GM12878 (cell line): ENCODE measurements around the gene SALL3. TPM values are rescaled to one million over a fixed set of nuclear protein-coding genes. Genes with fewer than 3 reads are reported as not detected.

ENCODE experiments used
- ATAC-seq: fragments of 200-7000 bp; cut with Tn5 transposase; 3 replicates; pipeline ENCODE4 v1.9.1; 2020; ENCODE audit warnings: mild to moderate bottlenecking, moderate library complexity
- BruUV-seq: library from RNA; stranded (reverse); fragments of 400-500 nt; replicated peaks from 2 replicates; lab custom pipeline; 2021; lab: Mats Ljungman, UMichigan
- CTCF ChIA-PET: fragments of 300-600 bp; sonication (Branson Sonifier 250); formaldehyde crosslinking; extraction: SDS; loops from one replicate; lab custom pipeline; 2021; ENCODE audit warnings: inconsistent platforms; lab: Yijun Ruan, JAX
- POLR2A ChIA-PET: fragments of 350-600 bp; formaldehyde crosslinking; extraction: SDS; loops from one replicate; lab custom pipeline; 2021; ENCODE audit warnings: inconsistent platforms; lab: Charles Lee
- RAD21 ChIA-PET: fragments of 300-600 bp; sonication (Branson Sonifier 250); formaldehyde crosslinking; loops from one replicate; lab custom pipeline; 2023; ENCODE audit warnings: antibody characterized with exemption; ENCODE audit not compliant: unreplicated experiment; lab: Charles Lee
- SMC1A ChIA-PET: fragments of 300-600 bp; sonication (Branson Sonifier 250); formaldehyde crosslinking; loops from one replicate; lab custom pipeline; 2023; ENCODE audit not compliant: unreplicated experiment, uncharacterized antibody; lab: Charles Lee
- DNase-seq: peaks from one replicate; pipeline ENCODE4 v3.0.0-alpha.2; 2011; ENCODE audit warnings: low read depth, low spot score
- FAIRE-seq: peaks from 3 replicates; lab custom pipeline; 2011; peaks lifted over from hg19 to GRCh38; lab: Jason Lieb, UNC
- H2AFZ ChIP-seq: 2 replicates; pipeline ENCODE4 v1.6.0; 2011; ENCODE audit warnings: low read depth, low read length, control low read depth; ENCODE audit not compliant: control insufficient read depth
- H3K27ac ChIP-seq: 2 replicates; pipeline ENCODE4 v1.5.1; 2011; ENCODE audit warnings: control low read depth; ENCODE audit not compliant: control insufficient read depth, insufficient read depth
- H3K27me3 ChIP-seq, 2 experiments: replicated peaks in 1 of 2; 2 replicates each; pipeline versions ENCODE4 v1.6.0 to v1.6.1; 2011; ENCODE audit warnings: low read length in 1 of 2; ENCODE audit not compliant: control insufficient read depth in 2 of 2, insufficient read depth in 2 of 2
- H3K36me3 ChIP-seq, 2 experiments: 2 replicates each; pipeline ENCODE4 v1.5.1; 2011; ENCODE audit warnings: low read length in 1 of 2; ENCODE audit not compliant: control insufficient read depth in 2 of 2, insufficient read depth in 2 of 2
- H3K4me1 ChIP-seq: 2 replicates; pipeline ENCODE4 v1.6.1; 2011; ENCODE audit warnings: mild to moderate bottlenecking, low read length, moderate library complexity, mixed read lengths; ENCODE audit not compliant: control insufficient read depth, insufficient read depth
- H3K4me2 ChIP-seq: 2 replicates; pipeline ENCODE4 v1.6.0; 2011; ENCODE audit warnings: control low read depth; ENCODE audit not compliant: control insufficient read depth, insufficient read depth
- H3K4me3 ChIP-seq: fragments of 200-600 bp; sonication (generic); 2 replicates; pipeline ENCODE4 v1.5.1; 2016
- H3K79me2 ChIP-seq: 2 replicates; pipeline ENCODE4 v1.6.0; 2011; ENCODE audit warnings: low read length; ENCODE audit not compliant: control insufficient read depth, insufficient read depth
- H3K9ac ChIP-seq: 2 replicates; pipeline ENCODE4 v1.8.0; 2011; ENCODE audit warnings: low read length, control low read depth, mixed read lengths; ENCODE audit not compliant: control insufficient read depth, insufficient read depth
- H3K9me3 ChIP-seq: replicated peaks from 3 replicates; pipeline ENCODE4 v1.5.1; 2011; ENCODE audit warnings: mild to moderate bottlenecking, low read length; ENCODE audit not compliant: control insufficient read depth, insufficient read depth
- H4K20me1 ChIP-seq: 2 replicates; pipeline ENCODE4 v1.6.0; 2011; ENCODE audit not compliant: control insufficient read depth, insufficient read depth
- GATAD2B ChIP-seq: fragments of 450-650 bp; conservative IDR thresholded peaks from 2 replicates; pipeline ENCODE4 v1.6.1; 2017; ENCODE audit warnings: low read depth, mild to moderate bottlenecking, moderate library complexity
- IKZF1 ChIP-seq: fragments of 450-650 bp; conservative IDR thresholded peaks from 2 replicates; pipeline ENCODE4 v1.6.1; 2017; ENCODE audit warnings: antibody characterized with exemption, mild to moderate bottlenecking
- SIX5 ChIP-seq: IDR thresholded peaks from 2 replicates; pipeline ENCODE4 v1.6.1; 2011; ENCODE audit warnings: mild to moderate bottlenecking, low read depth, low read length, moderate library complexity; ENCODE audit not compliant: severe bottlenecking
- SMC3 ChIP-seq: IDR thresholded peaks from 2 replicates; pipeline ENCODE4 v1.6.1; 2011; ENCODE audit warnings: low read length, improper control_type of control experiment, borderline replicate concordance
- WGBS: methylation state at CpG from one replicate; pipeline ENCODE4 v1.1.6; 2016; ENCODE audit warnings: low lambda C conversion rate; ENCODE audit not compliant: insufficient replicate concordance, insufficient coverage; ENCODE audit errors: missing lambda C conversion rate; 5-methylcytosine and 5-hydroxymethylcytosine counted together
- in situ Hi-C: fragments of 300-500 bp; cut with MboI; formaldehyde crosslinking; loops from 9 replicates; pipeline ENCODE4 v1.14.3; 2018; ENCODE audit warnings: mixed read lengths
- intact Hi-C: fragments of 100-400 bp; cut with micrococcal nuclease; formaldehyde crosslinking; loops from one replicate; pipeline ENCODE4 v1.14.2; 2022; ENCODE audit not compliant: unreplicated experiment
- polyA plus RNA-seq, 11 experiments: library from polyadenylated mRNA; depleted of rRNA in 4 of 11; unstranded in 6 of 11; stranded (reverse) in 5 of 11; fragments of >200 nt; fragmentation: Nextera tagmentation in 4 of 11; fragmentation: Illumina TruSeq in 1 of 11; extraction: Ambion mirVana in 4 of 11; extraction: Trizol in 1 of 11; gene quantifications; 1 replicate in 1 of 11; 2 replicates in 10 of 11; pipeline versions ENCODE4 v1.2.1 to v1.2.3, GENCODE V29; 2011 to 2016; ENCODE audit warnings: inconsistent platforms in 2 of 11, missing spikeins in 2 of 11, low read depth in 1 of 11
- total RNA-seq, 4 experiments: library from RNA; depleted of rRNA in 3 of 4; stranded (reverse); fragments of >200 nt in 3 of 4; fragmentation: Illumina TruSeq in 1 of 4; extraction: Trizol in 1 of 4; gene quantifications; 2 replicates each; pipeline versions ENCODE4 v1.2.1 to v1.2.3, GENCODE V29; 2013 to 2021
- TF ChIP-seq, protein P1 (sequence below): IDR thresholded peaks from 2 replicates; pipeline ENCODE4 v1.6.1; 2011; ENCODE audit warnings: borderline replicate concordance, low read depth, mild to moderate bottlenecking, moderate library complexity, low read length; ENCODE audit not compliant: insufficient read depth, poor library complexity, severe bottlenecking

Gene SALL3
- total and polyA plus RNA-seq, 10 of the 15 experiments (the other 5 are each of a cell fraction or from before 2014, with no cell fraction given): 0.01 to 0.10 (median 0.07) TPM; not detected in 7

GRCh38 chr18:78995740-78996395, 16.2 kb downstream of the SALL3 start:
- ChIA-PET SMC1A (no interaction called here), CTCF (no interaction called here), POLR2A (no interaction called here), RAD21 (no interaction called here)
- no peaks in the 10 kb centered on the region for H4K20me1 ChIP-seq
- no peak overlapping the region for H2AFZ ChIP-seq
- intact Hi-C loops (no loop called here), in situ Hi-C loops (no loop called here)
- FAIRE-seq (no peak), ATAC-seq (no peak), DNase-seq (no peak)
- 65% methylated on average over 20 of the region's 22 CpGs for WGBS
- H3K36me3 ChIP-seq: no peaks in the 10 kb centered on the region
- H3K9ac ChIP-seq: no peak overlapping the region
- no peaks in the 10 kb centered on the region for H3K27me3 ChIP-seq
- H3K79me2 ChIP-seq: no peaks in the 10 kb centered on the region
- H3K4me3 ChIP-seq: no peak overlapping the region
- no peaks in the 10 kb centered on the region for H3K4me1 ChIP-seq
- BruUV-seq: no TSS peak
- H3K27ac ChIP-seq: no peak overlapping the region
- TF ChIP-seq IKZF1: no peak
- TF ChIP-seq, protein P1, sequence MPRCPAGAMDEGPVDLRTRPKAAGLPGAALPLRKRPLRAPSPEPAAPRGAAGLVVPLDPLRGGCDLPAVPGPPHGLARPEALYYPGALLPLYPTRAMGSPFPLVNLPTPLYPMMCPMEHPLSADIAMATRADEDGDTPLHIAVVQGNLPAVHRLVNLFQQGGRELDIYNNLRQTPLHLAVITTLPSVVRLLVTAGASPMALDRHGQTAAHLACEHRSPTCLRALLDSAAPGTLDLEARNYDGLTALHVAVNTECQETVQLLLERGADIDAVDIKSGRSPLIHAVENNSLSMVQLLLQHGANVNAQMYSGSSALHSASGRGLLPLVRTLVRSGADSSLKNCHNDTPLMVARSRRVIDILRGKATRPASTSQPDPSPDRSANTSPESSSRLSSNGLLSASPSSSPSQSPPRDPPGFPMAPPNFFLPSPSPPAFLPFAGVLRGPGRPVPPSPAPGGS: no peak
- no peak for TF ChIP-seq SIX5
- TF ChIP-seq GATAD2B: no peak
- TF ChIP-seq SMC3: no peak
- no peak overlapping the region for H3K4me2 ChIP-seq
- H3K9me3 ChIP-seq: no peaks in the 10 kb centered on the region; the same call in 2 of the 3 replicates
